ENCODE data around the gene MAP1A. TPM values are rescaled to one million over a fixed set of nuclear protein-coding genes. Genes with fewer than 3 reads are reported as not detected.

MAP1A gene
- total RNA-seq: 35.7 TPM

- peak; percentile 79 for DNase-seq
Measured at GRCh38 chr15:43517354-43518196, at the start of gene MAP1A. Gene MAP1A (plus strand): TSS chr15:43517608. CDS start chr15:43521474, 3,866 bp downstream.

DNA sequence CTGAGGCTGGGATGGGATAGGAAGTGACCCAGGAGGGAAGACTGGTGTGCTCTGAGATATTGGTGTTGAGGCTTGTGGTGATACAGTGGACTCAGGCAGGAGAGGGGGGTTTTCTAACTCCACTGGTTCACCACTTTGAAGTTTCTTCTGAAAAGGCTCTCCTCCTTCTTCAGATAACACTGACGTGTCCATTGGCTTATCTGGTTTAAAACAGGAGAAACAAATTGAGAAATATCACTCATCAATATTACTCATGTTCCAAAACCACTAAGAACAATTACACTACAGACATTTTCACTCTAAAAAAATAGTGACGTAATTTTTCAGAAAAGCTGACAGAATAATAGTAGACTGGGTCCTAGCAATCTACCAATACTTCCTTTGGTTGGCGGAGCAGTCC is 47.5 kb upstream of the MAP1A start:
- no peak for DNase-seq

GRCh38 chr15:43471975-43472374 is 45.4 kb upstream of the MAP1A start:
- DNase-seq: no peak

GRCh38 chr15:43473885-43474284 is 43.5 kb upstream of the MAP1A start:
- no peak for DNase-seq

- no peak for DNase-seq
Measured at GRCh38 chr15:43483297-43484128, 33.9 kb upstream of the MAP1A start.

DNA sequence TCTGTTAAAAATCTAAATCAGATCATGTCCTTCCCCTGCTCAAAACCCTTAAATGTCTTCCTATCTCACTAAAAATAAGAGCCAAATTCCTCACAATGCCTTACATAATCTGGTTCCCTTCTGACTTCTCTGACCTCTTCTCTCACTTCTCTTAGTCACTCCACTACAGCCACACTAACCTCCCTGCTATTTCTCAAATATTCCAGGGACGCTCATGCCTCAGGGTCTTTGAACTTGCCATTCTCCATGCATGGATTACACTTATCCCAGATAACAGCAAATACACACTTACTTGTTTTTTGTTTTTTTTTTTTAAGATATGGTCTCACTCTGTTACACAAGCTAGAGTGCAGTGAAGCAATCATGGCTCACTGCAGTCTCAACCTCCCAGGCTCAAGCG is 33.0 kb upstream of the MAP1A start:
- DNase-seq: no peak

GRCh38 chr15:43487271-43487895 is 30.0 kb upstream of the MAP1A start:
- no peak for DNase-seq

DNA sequence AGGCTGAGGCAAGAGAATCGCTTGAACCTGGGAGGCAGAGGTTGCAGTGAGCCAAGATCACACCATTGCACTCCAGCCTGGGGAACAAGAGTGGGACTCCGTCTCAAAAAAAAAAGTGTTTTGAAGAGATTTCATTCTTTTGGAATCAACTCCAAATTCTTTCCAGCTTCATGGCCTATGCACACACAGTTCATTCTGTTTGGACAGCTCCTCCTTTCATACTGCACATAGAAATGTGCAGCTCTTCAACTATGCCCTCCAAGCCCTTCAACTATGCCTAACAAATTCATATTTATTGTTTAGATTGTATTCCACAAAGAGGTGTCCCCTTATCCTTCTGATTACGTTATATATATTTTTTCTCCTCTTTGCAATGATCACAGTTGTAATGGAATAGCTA is 28.6 kb upstream of the MAP1A start:
- DNase-seq: no peak

- DNase-seq: no peak
Measured at GRCh38 chr15:43489191-43489590, 28.2 kb upstream of the MAP1A start.

DNA sequence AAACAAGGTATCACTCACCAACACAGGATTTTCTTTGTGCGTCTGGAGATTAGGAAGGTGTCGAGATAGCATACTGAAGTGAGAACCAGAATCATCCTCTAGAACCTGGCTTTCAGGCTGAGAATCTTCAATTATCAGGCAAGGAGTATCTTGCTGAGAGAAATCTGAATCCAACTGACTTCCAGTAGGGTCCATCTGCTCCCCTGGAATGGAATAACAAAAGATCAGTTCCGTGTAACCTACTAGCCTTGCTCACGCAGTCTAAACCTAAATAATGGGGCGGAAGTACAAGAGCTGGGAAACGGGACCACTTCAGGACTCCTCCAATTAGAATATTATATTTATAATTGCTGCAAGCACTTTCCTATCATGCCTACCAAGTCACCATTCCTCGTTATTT is 25.1 kb upstream of the MAP1A start:
- no peak for DNase-seq

- DNase-seq: peak; percentile 96
Measured at GRCh38 chr15:43492673-43493601, 24.5 kb upstream of the MAP1A start, which contains the start of gene TP53BP1. Gene TP53BP1 (minus strand): TSS chr15:43493156. CDS start chr15:43493043, 113 bp downstream.

GRCh38 chr15:43493703-43494472 is 23.5 kb upstream of the MAP1A start:
- DNase-seq: no peak

DNA sequence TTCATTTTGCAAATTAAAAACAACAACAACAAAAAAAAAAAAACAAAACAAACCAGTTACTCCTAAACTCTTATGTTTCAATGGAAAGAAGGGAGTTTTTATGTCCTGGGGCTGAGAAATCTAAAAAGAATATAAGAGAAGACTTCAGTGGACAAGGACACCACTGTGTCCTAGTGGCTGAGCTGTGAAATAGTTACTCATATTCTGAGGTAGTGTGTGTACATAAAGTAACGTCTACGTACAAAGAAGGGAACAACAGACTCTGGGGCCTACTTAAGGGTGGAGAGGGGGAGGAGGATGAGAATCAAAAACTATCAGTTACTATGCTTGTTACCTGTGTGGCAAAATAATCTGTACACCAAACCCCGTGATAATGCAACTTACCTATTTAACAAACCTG is 18.4 kb upstream of the MAP1A start:
- no peak for DNase-seq

DNA sequence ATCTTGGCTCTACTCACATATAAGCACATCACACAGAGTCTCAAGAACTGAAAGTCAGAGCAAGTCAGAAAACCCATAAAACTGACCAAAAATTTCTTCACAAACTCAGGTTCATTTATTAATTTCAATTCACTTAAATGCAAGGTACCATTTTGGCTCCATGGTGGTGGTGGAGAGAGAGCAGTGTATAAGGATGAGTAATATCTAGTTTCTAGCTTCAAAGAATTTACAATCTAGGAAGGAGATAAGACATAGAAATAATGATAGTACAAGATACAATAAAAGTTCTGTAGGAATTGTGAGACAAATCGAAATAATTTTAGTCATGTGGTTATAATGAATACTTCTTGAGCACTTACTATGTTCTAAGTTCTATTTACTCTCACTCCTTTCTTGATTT is 17.8 kb upstream of the MAP1A start:
- DNase-seq: no peak

DNA sequence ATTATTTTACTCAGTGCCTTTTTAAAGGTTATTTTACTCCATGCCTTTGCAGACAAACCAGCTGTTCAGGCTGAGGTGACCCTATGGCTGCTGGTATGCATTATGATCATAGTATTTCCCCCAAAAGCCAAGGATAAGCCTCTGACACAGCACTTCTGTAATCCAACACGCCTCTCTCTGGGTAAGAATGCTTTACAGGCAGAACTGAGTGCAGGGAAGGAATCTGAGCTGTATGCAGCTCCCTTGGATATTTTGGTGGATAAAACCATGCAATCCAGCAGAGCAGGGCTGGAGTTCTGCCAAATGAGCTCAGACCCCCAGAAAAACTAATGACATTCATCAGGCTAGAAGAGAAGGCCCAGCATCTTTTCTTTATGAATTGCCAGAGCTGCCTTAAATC is 11.7 kb upstream of the MAP1A start:
- no peak for DNase-seq

DNA sequence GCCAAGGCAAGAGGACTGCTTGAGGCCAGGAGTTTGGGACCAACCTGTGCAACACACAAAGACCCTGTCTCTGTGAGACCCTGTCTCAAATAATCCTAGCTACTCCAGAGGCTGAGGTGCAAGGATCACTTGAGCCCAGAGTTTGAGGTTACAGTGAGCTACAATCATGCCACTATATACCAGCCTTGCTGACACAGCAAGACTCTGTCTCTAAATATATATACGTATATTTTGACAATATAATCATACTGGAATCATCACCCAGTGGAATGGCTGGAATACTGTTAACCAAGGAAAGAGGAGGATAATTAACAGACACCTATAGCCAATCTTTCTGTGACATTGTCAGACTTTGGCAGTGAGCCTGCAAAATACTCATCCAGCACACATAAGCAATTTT is 9.0 kb upstream of the MAP1A start:
- DNase-seq: no peak

- DNase-seq: no peak
Measured at GRCh38 chr15:43508991-43509659, 8.3 kb upstream of the MAP1A start.

- DNase-seq: no peak
Measured at GRCh38 chr15:43509660-43510199, 7.7 kb upstream of the MAP1A start.

DNA sequence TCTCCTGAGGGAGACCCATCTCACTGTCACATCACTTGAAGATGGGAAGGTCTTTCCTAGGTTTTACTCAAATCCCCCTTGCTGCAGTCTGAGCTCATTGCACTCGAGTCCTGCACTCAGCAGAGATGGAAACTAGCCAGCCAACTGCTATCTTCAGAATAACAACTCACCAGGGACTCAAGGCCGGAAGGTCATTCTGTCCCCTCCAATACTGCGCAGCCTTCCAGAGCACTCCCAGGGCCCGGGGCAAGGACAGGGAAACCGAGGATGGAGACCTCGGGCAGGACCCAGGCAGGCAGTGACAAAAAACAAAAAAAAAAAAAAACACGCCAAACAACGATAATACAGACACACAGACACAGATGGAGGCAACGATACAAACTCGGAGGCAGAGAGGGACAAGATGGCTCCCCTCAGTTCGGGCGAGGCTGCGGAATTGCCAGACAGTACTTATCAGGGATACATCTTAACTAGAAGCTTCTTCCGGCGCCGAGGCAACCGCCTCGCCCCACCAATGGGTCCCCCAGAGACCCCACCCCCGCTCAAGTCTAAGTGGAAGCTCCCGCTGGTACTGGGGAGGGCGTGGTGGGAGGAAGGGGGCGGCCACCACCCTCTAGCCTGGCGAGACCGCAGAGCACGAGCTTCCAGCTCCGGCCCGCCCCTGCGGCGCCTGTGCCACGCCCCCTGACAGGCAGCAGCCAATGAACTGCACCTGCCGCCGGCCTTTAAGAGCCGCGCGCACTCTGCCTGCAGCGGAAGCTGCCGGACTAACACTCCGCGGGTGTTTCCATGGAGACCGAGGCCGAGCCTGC is 7.0 kb upstream of the MAP1A start:
- DNase-seq: peak; percentile 99

Measured in occipital lobe (tissue), 2 donors.